ENCODE data around the gene DPF3.

DPF3 gene

GRCh38 chr14:72688990-72689671 lies 204.8 kb downstream of the DPF3 start:
- in situ Hi-C loops (cut with HindIII; ENCODE audit: low sequenced_read_pairs) = no loop called here

- in situ Hi-C loops (cut with HindIII; ENCODE audit: low sequenced_read_pairs) = no loop called here
Measured at GRCh38 chr14:72686832-72687231, 207.1 kb downstream of the DPF3 start.

GRCh38 chr14:72686101-72686500 lies 207.8 kb downstream of the DPF3 start:
- in situ Hi-C loops (cut with HindIII; ENCODE audit: low sequenced_read_pairs) = no loop called here

- in situ Hi-C loops (cut with HindIII; ENCODE audit: low sequenced_read_pairs) = no loop called here
Measured at GRCh38 chr14:72685456-72685855, 208.4 kb downstream of the DPF3 start.

- in situ Hi-C loops (cut with HindIII; ENCODE audit: low sequenced_read_pairs) = no loop called here
Measured at GRCh38 chr14:72683787-72684186, 210.1 kb downstream of the DPF3 start.

- in situ Hi-C loops (cut with HindIII; ENCODE audit: low sequenced_read_pairs) = no loop called here
Measured at GRCh38 chr14:72682188-72682587, 211.7 kb downstream of the DPF3 start.

- in situ Hi-C loops (cut with HindIII; ENCODE audit: low sequenced_read_pairs) = no loop called here
Measured at GRCh38 chr14:72680853-72681640, 212.9 kb downstream of the DPF3 start.

GRCh38 chr14:72679536-72680151 lies 214.3 kb downstream of the DPF3 start:
- in situ Hi-C loops (cut with HindIII; ENCODE audit: low sequenced_read_pairs) = no loop called here

GRCh38 chr14:72679141-72679535 lies 214.8 kb downstream of the DPF3 start:
- in situ Hi-C loops (cut with HindIII; ENCODE audit: low sequenced_read_pairs) = no loop called here

- in situ Hi-C loops (cut with HindIII; ENCODE audit: low sequenced_read_pairs) = no loop called here
Measured at GRCh38 chr14:72678356-72678755, 215.5 kb downstream of the DPF3 start.

GRCh38 chr14:72677664-72678063 lies 216.2 kb downstream of the DPF3 start:
- in situ Hi-C loops (cut with HindIII; ENCODE audit: low sequenced_read_pairs) = no loop called here

GRCh38 chr14:72675126-72675525 lies 218.8 kb downstream of the DPF3 start:
- in situ Hi-C loops (cut with HindIII; ENCODE audit: low sequenced_read_pairs) = no loop called here

GRCh38 chr14:72673179-72673578 lies 220.7 kb downstream of the DPF3 start:
- in situ Hi-C loops (cut with HindIII; ENCODE audit: low sequenced_read_pairs) = no loop called here

- in situ Hi-C loops (cut with HindIII; ENCODE audit: low sequenced_read_pairs) = no loop called here
Measured at GRCh38 chr14:72666610-72667009, 227.3 kb downstream of the DPF3 start.

GRCh38 chr14:72665259-72665658 lies 228.6 kb downstream of the DPF3 start:
- in situ Hi-C loops (cut with HindIII; ENCODE audit: low sequenced_read_pairs) = no loop called here

- in situ Hi-C loops (cut with HindIII; ENCODE audit: low sequenced_read_pairs) = no loop called here
Measured at GRCh38 chr14:72664651-72665050, 229.2 kb downstream of the DPF3 start.

GRCh38 chr14:72663956-72664650 lies 229.8 kb downstream of the DPF3 start:
- in situ Hi-C loops (cut with HindIII; ENCODE audit: low sequenced_read_pairs) = no loop called here

GRCh38 chr14:72663076-72663487 lies 230.8 kb downstream of the DPF3 start:
- in situ Hi-C loops (cut with HindIII; ENCODE audit: low sequenced_read_pairs) = no loop called here

GRCh38 chr14:72662214-72662613 lies 231.7 kb downstream of the DPF3 start:
- in situ Hi-C loops (cut with HindIII; ENCODE audit: low sequenced_read_pairs) = no loop called here

- in situ Hi-C loops (cut with HindIII; ENCODE audit: low sequenced_read_pairs) = no loop called here
Measured at GRCh38 chr14:72657214-72657921, 236.5 kb downstream of the DPF3 start.

GRCh38 chr14:72653026-72653425 lies 240.9 kb downstream of the DPF3 start:
- in situ Hi-C loops (cut with HindIII; ENCODE audit: low sequenced_read_pairs) = no loop called here
